Activated naive CD8-positive, alpha-beta T cell treated with anti-CD3 and anti-CD28 coated beads, Interleukin-2, amount 10 ng/mL, durations not matched to agents 7 days and 5 days (primary cell): Measurements from ENCODE around the gene TGM4. TPM values are rescaled to one million over a fixed set of nuclear protein-coding genes. Genes with fewer than 3 reads are reported as not detected.

Experiments
- ATAC-seq: fragments of 150-1000 bp; cut with Tn5 transposase; one replicate; pipeline ENCODE4 v1.10.0; 2021; ENCODE audit warnings: low read depth, moderate library complexity
- POLR2A ChIA-PET: fragments of 350-600 bp; sonication (Branson Sonifier 250); formaldehyde crosslinking; loops from one replicate; lab custom pipeline; 2021; ENCODE audit warnings: antibody characterized with exemption; lab: Charles Lee
- DNase-seq: peaks from one replicate; pipeline ENCODE4 v3.0.0; 2021
- H3K27ac Mint-ChIP-seq: one replicate; pipeline ENCODE4 v1.8.0; 2022; ENCODE audit warnings: mild to moderate bottlenecking, mixed read lengths
- H3K27me3 Mint-ChIP-seq: one replicate; pipeline ENCODE4 v1.8.0; 2022; ENCODE audit warnings: mild to moderate bottlenecking, moderate library complexity, mixed read lengths
- H3K36me3 Mint-ChIP-seq: one replicate; pipeline ENCODE4 v1.8.0; 2021; ENCODE audit warnings: mild to moderate bottlenecking, mixed read lengths
- H3K4me1 Mint-ChIP-seq: one replicate; pipeline ENCODE4 v1.8.0; 2021; ENCODE audit warnings: mixed read lengths
- H3K4me3 Mint-ChIP-seq: one replicate; pipeline ENCODE4 v1.8.0; 2022; ENCODE audit warnings: mild to moderate bottlenecking, moderate library complexity, mixed read lengths
- H3K9me3 Mint-ChIP-seq: one replicate; pipeline ENCODE4 v1.8.0; 2021; ENCODE audit warnings: mixed read lengths
- total RNA-seq, 2 experiments: library from RNA; stranded (reverse); gene quantifications; one replicate each; pipeline ENCODE4 v1.2.3, GENCODE V29; 2021

TGM4 gene
- total RNA-seq, 2 experiments from 2014 or later, result not detected

- Mint-ChIP-seq H3K36me3 (peaks cover 17% of the 10 kb centered on the region), H3K27ac (no peak overlapping the region), H3K4me3 (no peak overlapping the region), H3K9me3 (no peaks in the 10 kb centered on the region), H3K27me3 (no peaks in the 10 kb centered on the region), H3K4me1 (peaks cover 5% of the 10 kb centered on the region)
- POLR2A ChIA-PET, result no interaction called here
- DNase-seq (no peak), ATAC-seq (no peak)
Measured at GRCh38 chr3:44955917-44956316, 81.5 kb downstream of the TGM4 start.

- POLR2A ChIA-PET, result no interaction called here
- H3K4me1 Mint-ChIP-seq, result peaks cover 7% of the 10 kb centered on the region
- no peaks in the 10 kb centered on the region for H3K9me3 Mint-ChIP-seq
- H3K4me3 Mint-ChIP-seq, result no peak overlapping the region
- DNase-seq (no peak), ATAC-seq (no peak)
- peaks cover 11% of the 10 kb centered on the region for H3K36me3 Mint-ChIP-seq
- H3K27ac Mint-ChIP-seq, result no peak overlapping the region
- H3K27me3 Mint-ChIP-seq, result no peaks in the 10 kb centered on the region
Measured at GRCh38 chr3:44957986-44958385, 83.6 kb downstream of the TGM4 start.

GRCh38 chr3:44958386-44958785 is 84.0 kb downstream of the TGM4 start:
- H3K36me3 Mint-ChIP-seq, result peaks cover 11% of the 10 kb centered on the region
- H3K4me1 Mint-ChIP-seq, result peaks cover 9% of the 10 kb centered on the region
- POLR2A ChIA-PET, result no interaction called here
- no peaks in the 10 kb centered on the region for H3K27me3 Mint-ChIP-seq
- no peak overlapping the region for H3K4me3 Mint-ChIP-seq
- DNase-seq, result no peak
- no peak overlapping the region for H3K27ac Mint-ChIP-seq
- no peak for ATAC-seq
- no peaks in the 10 kb centered on the region for H3K9me3 Mint-ChIP-seq

- DNase-seq, result no peak
- no peaks in the 10 kb centered on the region for H3K27me3 Mint-ChIP-seq
- no peak overlapping the region for H3K27ac Mint-ChIP-seq
- H3K4me3 Mint-ChIP-seq, result no peak overlapping the region
- peaks cover 6% of the 10 kb centered on the region for H3K36me3 Mint-ChIP-seq
- H3K4me1 Mint-ChIP-seq, result peaks cover 18% of the 10 kb centered on the region
- POLR2A ChIA-PET, result interaction anchor here (0.6 kb wide), 1 partner anchor 19 kb away, joined by 4 read pairs; no protein-coding TSS in a partner anchor
- H3K9me3 Mint-ChIP-seq, result no peaks in the 10 kb centered on the region
- ATAC-seq, result no peak
Measured at GRCh38 chr3:44960387-44961026, 86.1 kb downstream of the TGM4 start.

- no peak for DNase-seq
- Mint-ChIP-seq H3K9me3 (no peaks in the 10 kb centered on the region), H3K27ac (no peak overlapping the region), H3K4me3 (no peak overlapping the region), H3K27me3 (no peaks in the 10 kb centered on the region), H3K4me1 (peaks cover 29% of the 10 kb centered on the region), H3K36me3 (peaks cover 7% of the 10 kb centered on the region)
- POLR2A ChIA-PET, result no interaction called here
- ATAC-seq, result no peak
Measured at GRCh38 chr3:44961888-44962287, 87.5 kb downstream of the TGM4 start.

GRCh38 chr3:44962621-44963393 is 88.4 kb downstream of the TGM4 start:
- POLR2A ChIA-PET, result no interaction called here
- Mint-ChIP-seq H3K27me3 (no peaks in the 10 kb centered on the region), H3K27ac (no peak overlapping the region), H3K36me3 (peaks cover 3% of the 10 kb centered on the region), H3K9me3 (no peaks in the 10 kb centered on the region), H3K4me3 (no peak overlapping the region), H3K4me1 (peaks cover 39% of the 10 kb centered on the region)
- ATAC-seq (no peak), DNase-seq (no peak)

- ATAC-seq, result no peak
- H3K27ac Mint-ChIP-seq, result no peak overlapping the region
- peaks cover 48% of the 10 kb centered on the region for H3K4me1 Mint-ChIP-seq
Measured at GRCh38 chr3:44963571-44964325, 89.3 kb downstream of the TGM4 start.

More at GRCh38 chr3:44963571-44964325, 89.3 kb downstream of the TGM4 start:
- no peak for DNase-seq
- H3K4me3 Mint-ChIP-seq, result no peak overlapping the region
- POLR2A ChIA-PET, result no interaction called here
- H3K27me3 Mint-ChIP-seq, result no peaks in the 10 kb centered on the region
- H3K9me3 Mint-ChIP-seq, result no peaks in the 10 kb centered on the region
- peaks cover 3% of the 10 kb centered on the region for H3K36me3 Mint-ChIP-seq

Other genes with a start within 250 kb of the TGM4 start
- 10 to 100 TPM; 18.4 to 19.2 TPM for gene ZNF197, start 249.6 kb upstream of the TGM4 start, total RNA-seq
- 1 to 10 TPM; 5.4 TPM for gene ZNF35, start 225.9 kb upstream of the TGM4 start, total RNA-seq
- 1 to 10 TPM; 2.9 to 3.2 TPM for gene ZNF502, start 161.9 kb upstream of the TGM4 start, total RNA-seq
- 1 to 10 TPM; 4.3 to 6.3 TPM for gene ZNF501, start 145.0 kb upstream of the TGM4 start, total RNA-seq
- 10 to 100 TPM; 45.3 to 46.4 TPM for gene KIAA1143, start 113.0 kb upstream of the TGM4 start, total RNA-seq
- 10 to 100 TPM; 39.8 to 42.3 TPM for gene KIF15, start 112.8 kb upstream of the TGM4 start, total RNA-seq
- 10 to 100 TPM; 14.5 to 17.2 TPM for gene TMEM42, start 12.7 kb upstream of the TGM4 start, total RNA-seq
- 10 to 100 TPM; 44.7 to 51.1 TPM for gene ZDHHC3, start 101.6 kb downstream of the TGM4 start, total RNA-seq
- 10 to 100 TPM; 47.8 to 49.0 TPM for gene EXOSC7, start 101.6 kb downstream of the TGM4 start, total RNA-seq
- gene CLEC3B, start 151.7 kb downstream of the TGM4 start, total RNA-seq, result under 1 TPM in 1 of 2 experiments, not detected in 1; 0.45 TPM